NOMO-1 (cell line): ENCODE results near the gene GRIK4.
"Not testable (repeated sequence)": the region's sequence is repeated elsewhere in the genome, so short reads cannot be mapped to it uniquely, and the experiment has no call there.

ENCODE experiments used
- DNase-seq, 2 experiments: peaks; one replicate each; lab custom pipeline; 2025; ENCODE audit not compliant: unreplicated experiment in 2 of 2; lab: John Stamatoyannopoulos, UW

Gene GRIK4, protein sequence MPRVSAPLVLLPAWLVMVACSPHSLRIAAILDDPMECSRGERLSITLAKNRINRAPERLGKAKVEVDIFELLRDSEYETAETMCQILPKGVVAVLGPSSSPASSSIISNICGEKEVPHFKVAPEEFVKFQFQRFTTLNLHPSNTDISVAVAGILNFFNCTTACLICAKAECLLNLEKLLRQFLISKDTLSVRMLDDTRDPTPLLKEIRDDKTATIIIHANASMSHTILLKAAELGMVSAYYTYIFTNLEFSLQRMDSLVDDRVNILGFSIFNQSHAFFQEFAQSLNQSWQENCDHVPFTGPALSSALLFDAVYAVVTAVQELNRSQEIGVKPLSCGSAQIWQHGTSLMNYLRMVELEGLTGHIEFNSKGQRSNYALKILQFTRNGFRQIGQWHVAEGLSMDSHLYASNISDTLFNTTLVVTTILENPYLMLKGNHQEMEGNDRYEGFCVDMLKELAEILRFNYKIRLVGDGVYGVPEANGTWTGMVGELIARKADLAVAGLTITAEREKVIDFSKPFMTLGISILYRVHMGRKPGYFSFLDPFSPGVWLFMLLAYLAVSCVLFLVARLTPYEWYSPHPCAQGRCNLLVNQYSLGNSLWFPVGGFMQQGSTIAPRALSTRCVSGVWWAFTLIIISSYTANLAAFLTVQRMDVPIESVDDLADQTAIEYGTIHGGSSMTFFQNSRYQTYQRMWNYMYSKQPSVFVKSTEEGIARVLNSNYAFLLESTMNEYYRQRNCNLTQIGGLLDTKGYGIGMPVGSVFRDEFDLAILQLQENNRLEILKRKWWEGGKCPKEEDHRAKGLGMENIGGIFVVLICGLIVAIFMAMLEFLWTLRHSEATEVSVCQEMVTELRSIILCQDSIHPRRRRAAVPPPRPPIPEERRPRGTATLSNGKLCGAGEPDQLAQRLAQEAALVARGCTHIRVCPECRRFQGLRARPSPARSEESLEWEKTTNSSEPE

DNA sequence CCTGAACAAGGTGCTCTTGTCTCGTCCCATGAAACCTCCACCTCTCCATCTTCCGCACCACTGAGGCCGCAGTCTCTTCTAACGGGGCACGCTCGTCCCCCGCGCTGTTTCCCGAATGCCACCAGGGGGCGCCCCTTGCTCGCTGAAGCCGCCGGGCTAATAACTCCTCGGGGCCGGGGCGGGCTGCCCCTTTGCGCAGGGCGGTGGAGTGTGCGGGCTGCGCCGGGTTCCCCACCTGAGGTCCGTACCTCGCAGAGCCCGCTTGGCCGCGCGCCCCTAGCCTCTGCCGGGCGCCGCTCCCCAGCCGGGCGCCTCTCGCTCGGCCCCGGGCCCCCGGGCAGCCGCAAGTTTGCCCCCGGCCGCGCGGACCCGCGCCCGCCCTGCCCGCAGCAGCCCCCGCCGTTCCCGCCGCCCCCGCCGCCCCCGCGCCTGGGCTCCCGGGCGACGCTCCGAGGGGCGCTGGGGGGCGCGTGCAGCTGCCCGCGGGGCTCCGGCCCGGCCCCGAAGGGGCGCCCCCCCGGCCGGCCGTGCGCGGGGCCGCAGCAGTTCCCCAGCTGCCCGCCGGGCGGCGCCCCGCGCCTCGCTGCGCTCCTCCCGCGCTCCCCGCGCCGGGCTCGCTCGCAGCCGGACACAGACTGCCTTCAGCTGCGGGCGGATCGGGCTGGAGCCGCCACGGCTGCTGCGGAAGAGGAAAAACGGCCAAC lies at the start of gene GRIK4:
Gene GRIK4, plus strand, starts transcription at position 633 of the 704 bp plus-strand sequence. CDS start 148,571 bp downstream, outside the sequence.
- DNase-seq: peak; percentile 60 to 76

DNA sequence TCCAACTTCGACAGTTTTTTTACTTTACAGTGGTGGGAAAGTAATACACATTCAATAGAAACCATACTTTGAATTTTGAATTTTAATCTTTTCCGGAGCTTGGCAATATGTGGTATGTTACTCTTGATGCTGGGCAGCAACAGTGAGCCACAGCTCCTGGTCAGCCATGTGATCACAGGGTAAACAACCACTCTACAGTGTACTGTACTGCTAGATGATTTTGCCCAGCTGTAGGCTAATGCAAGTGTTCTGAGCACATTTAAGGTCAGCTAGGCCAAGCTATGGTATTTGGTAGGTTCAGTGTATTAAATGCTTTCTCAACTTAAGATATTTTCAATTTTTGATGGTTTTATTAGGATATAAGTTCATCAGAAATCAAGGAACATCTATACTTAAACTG lies 48.7 kb upstream of the GRIK4 start:
- DNase-seq: no peak

GRCh38 chr11:120465921-120466534 lies 45.5 kb upstream of the GRIK4 start:
- DNase-seq: no peak

GRCh38 chr11:120467627-120468026 lies 43.9 kb upstream of the GRIK4 start:
- DNase-seq: no peak

GRCh38 chr11:120471131-120471530 lies 40.4 kb upstream of the GRIK4 start:
- DNase-seq: no peak

GRCh38 chr11:120471994-120472393 lies 39.6 kb upstream of the GRIK4 start:
- no peak for DNase-seq

DNA sequence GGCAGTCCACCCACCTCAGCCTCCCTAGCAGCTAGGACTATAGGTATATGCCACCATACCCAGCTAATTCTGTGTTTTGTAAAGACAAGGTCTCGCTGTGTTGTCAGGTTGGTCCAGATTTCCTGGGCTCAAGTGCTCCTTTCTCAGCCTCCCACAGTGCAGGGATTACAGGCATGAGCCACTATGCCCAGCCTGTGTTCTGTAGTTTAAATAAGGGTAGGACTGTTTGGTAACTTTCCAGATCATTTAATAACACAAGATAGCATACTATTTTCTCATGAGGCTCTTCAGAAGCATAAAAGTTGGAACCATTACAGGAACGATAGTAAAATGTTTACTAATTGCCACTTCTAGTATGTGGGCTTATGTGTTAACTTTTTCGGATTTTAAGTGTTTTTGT lies 38.0 kb upstream of the GRIK4 start:
- no peak for DNase-seq

DNA sequence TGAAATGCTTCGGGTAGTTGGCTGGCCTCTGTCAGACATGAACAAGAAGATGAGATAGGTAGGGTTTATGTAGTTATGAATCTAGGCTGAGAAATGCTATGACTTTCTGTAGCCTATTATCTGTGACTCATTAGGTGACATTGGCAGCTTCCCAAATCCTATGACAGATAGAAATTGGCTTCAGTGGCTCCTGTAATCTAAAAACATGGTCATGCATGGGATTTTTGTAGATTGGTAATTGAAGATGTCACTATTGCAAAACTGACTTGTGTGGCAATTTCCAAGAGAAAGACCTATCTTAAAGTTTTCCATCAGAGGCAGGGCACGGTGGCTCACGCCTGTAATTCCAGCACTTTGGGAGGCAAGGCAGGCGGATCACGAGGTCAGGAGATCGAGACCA lies 29.4 kb upstream of the GRIK4 start:
- no peak for DNase-seq

- no peak for DNase-seq
These were observed 26.8 kb upstream of the GRIK4 start for GRCh38 chr11:120484722-120485121.

DNA sequence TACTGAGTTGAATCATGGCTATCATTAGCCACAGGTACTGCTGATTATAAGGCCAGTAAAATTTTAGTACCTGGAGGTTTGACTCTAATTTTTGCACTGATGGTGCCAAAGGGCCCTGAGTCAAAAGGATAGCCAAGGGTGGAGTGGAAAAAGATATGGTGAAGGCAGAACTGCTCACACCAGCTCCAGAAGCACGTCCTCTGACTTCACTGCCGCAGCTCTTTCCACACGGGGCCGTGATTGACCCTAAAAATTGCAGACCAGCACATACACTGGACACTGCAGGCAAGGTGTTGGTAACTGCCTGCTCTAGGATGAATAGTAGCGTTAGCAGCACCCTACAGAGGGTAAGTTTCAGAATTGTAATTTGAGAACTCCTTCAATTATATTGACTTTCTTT lies 25.4 kb upstream of the GRIK4 start:
- DNase-seq: no peak

DNA sequence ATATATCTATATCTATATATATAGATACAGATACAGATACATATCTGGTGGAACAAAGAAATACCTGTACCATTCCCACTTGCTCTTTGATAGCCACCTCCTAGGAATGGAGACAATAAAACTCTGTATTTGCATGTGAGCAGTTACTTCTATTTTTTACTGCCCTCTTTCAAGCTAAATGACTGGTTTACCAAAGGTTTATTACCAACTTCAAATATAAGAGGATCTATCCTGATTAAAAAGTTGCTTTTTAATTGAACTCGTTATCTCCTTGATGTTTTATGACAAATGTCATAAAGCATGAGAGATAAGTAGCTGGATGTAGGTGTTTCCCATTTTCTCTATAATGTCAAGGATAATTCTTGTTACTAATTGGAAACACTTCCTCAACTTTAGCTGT lies 21.7 kb upstream of the GRIK4 start:
- no peak for DNase-seq

DNA sequence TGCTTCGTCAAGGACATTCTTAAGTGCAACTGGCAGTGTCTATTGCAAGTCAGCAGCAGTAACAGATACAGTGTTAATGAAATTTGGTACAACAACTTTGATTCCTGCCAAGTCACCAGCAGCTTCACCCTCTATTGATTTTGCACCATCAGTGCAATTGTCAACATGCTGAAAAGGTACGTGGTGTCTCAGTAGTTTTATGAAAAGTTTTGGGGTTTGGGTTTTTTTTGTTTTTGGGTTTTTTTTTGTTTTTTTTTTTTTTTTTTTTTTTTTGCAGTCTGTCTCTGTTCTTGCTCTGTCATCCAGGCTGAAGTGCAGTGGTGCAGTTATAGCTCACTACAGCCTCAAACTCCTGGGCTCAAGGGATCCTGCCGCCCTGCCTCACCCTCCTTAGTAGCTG lies 19.1 kb upstream of the GRIK4 start:
- no peak for DNase-seq

DNA sequence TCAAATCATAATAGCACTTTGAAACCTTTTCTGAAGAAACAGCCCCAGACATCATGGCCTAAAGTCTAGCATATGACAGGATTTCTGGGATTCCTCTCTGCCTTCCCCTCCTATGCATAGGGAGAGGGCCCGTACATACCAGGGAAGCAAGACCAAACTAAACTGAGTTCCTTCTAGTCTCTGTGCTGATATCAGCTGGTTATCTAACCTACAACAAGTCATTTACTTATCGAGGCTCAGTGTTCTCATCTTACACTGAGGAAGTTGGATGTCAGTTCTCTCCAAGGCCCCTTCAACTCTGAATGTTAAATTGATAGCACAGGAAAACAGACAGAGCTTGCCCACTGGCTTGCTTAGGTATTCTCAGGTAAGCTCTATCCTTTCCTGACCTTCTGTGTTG lies 17.0 kb upstream of the GRIK4 start:
- no peak for DNase-seq

GRCh38 chr11:120499088-120499487 lies 12.5 kb upstream of the GRIK4 start:
- DNase-seq: no peak

GRCh38 chr11:120499859-120500258 lies 11.7 kb upstream of the GRIK4 start:
- DNase-seq: no peak

DNA sequence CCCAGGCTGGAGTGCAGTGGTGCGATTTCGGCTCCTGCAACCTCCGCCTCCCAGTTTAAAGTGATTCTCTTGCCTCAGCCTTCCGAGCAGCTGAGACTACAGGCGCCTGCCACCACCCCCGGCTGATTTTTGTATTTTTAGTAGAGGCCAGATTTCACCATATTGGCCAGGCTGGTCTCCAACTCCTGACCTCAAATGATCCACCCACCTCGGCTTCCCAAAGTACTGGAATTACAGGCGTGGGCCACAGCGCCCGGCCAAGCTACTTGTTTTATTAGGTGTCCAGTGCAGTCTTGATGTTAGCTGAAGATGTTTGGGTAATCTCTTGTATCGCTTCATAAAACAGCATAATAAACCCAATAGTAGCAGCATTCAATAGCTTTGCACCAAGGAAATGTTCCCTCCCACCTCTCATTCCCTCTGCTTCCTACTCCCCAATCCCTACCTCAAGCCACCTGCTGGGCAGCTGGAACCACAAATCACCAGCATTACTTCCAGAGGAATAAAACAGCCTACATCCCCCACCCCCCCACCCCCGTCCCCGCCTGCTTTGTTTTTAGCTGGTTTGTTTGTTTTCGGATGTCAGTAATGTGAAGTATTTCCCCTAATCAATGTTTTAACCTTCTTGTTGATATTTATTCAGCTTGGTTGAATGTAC lies 11.0 kb upstream of the GRIK4 start:
- DNase-seq: no peak

DNA sequence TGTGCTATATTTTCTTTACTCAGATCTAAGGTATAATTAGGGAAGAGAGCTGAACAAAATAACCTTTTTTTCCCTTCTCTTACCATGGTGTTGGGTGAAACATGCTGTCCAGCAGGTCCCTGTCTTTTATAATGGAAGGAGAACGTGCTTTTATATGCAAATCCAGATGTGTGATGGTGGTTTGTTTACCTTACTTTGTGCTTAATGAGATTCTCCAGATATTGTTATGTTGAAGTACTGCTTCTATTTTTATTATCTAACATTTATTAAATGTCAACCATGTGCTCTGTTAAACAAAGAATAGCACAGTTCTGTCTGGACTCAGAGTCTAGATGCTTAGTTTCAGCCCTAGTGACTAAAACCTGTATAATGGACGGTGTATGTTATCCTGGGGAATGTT lies 10.1 kb upstream of the GRIK4 start:
- DNase-seq: no peak

GRCh38 chr11:120501976-120502755 lies 9.4 kb upstream of the GRIK4 start:
- no peak for DNase-seq

- not testable (repeated sequence) for DNase-seq
These were observed 8.0 kb upstream of the GRIK4 start for GRCh38 chr11:120503529-120503928.
